MM.1S (cell line): ENCODE results near the gene ADGRD1.

Experiments used
- DNase-seq: peaks from one replicate; pipeline ENCODE4 v3.0.0-alpha.2; 2015
- H2AFZ ChIP-seq: fragments of 300-600 bp; sonication (generic); 2 replicates; pipeline ENCODE4 v1.6.0; 2016; ENCODE audit warnings: antibody characterized with exemption, low read length
- H3F3A ChIP-seq: fragments of 300-600 bp; sonication (generic); 2 replicates; pipeline ENCODE4 v1.6.1; 2016; ENCODE audit warnings: mild to moderate bottlenecking, antibody characterized with exemption, low read length, moderate library complexity, mixed read lengths; ENCODE audit not compliant: insufficient read depth
- H3K27ac ChIP-seq: fragments of 300-600 bp; sonication (generic); 2 replicates; pipeline ENCODE4 v1.5.1; 2016; ENCODE audit warnings: mild to moderate bottlenecking, low read length
- H3K27me3 ChIP-seq: fragments of 300-600 bp; sonication (generic); replicated peaks from 2 replicates; pipeline ENCODE4 v1.6.0; 2016; ENCODE audit warnings: low read length; ENCODE audit not compliant: insufficient read depth
- H3K36me3 ChIP-seq: fragments of 300-600 bp; sonication (generic); replicated peaks from 2 replicates; pipeline ENCODE4 v1.6.1; 2016; ENCODE audit warnings: mild to moderate bottlenecking, low read length, mixed read lengths; ENCODE audit not compliant: insufficient read depth
- H3K4me1 ChIP-seq: fragments of 300-600 bp; sonication (generic); 2 replicates; pipeline ENCODE4 v1.6.1; 2016; ENCODE audit warnings: low read length, mixed read lengths
- H3K4me2 ChIP-seq: fragments of 300-600 bp; sonication (generic); 2 replicates; pipeline ENCODE4 v1.6.0; 2016; ENCODE audit warnings: low read depth, low read length
- H3K4me3 ChIP-seq: fragments of 300-600 bp; sonication (generic); 2 replicates; pipeline ENCODE4 v1.5.1; 2016; ENCODE audit warnings: low read length, mixed read lengths
- H3K79me2 ChIP-seq: fragments of 300-600 bp; sonication (generic); 2 replicates; pipeline ENCODE4 v1.6.1; 2016; ENCODE audit warnings: mixed run types, low read length, mixed read lengths
- H3K9ac ChIP-seq: fragments of 300-600 bp; sonication (generic); 2 replicates; pipeline ENCODE4 v1.6.1; 2016; ENCODE audit warnings: low read length, mixed read lengths
- H3K9me2 ChIP-seq: fragments of 300-600 bp; sonication (generic); replicated peaks from 2 replicates; pipeline ENCODE4 v1.6.1; 2016; ENCODE audit warnings: mild to moderate bottlenecking, low read length, mixed read lengths; ENCODE audit not compliant: insufficient read depth
- H3K9me3 ChIP-seq: fragments of 300-600 bp; sonication (generic); replicated peaks from 2 replicates; pipeline ENCODE4 v1.6.1; 2016; ENCODE audit warnings: mild to moderate bottlenecking, low read length, mixed read lengths; ENCODE audit not compliant: insufficient read depth
- H4K20me1 ChIP-seq: fragments of 300-600 bp; sonication (generic); 2 replicates; pipeline ENCODE4 v1.6.1; 2016; ENCODE audit warnings: mild to moderate bottlenecking, low read length, moderate library complexity, mixed read lengths; ENCODE audit not compliant: insufficient read depth
- EZH2 ChIP-seq: fragments of 300-600 bp; sonication (generic); optimal IDR thresholded peaks from 2 replicates; pipeline ENCODE3; 2017; ENCODE audit warnings: low read depth, mild to moderate bottlenecking, antibody characterized with exemption, low read length, mixed read lengths
- EZH2phosphoT487 ChIP-seq: fragments of 300-600 bp; sonication (generic); IDR thresholded peaks from 2 replicates; pipeline ENCODE4 v1.6.1; 2018; ENCODE audit warnings: antibody characterized with exemption, low read length
- TF ChIP-seq, protein P1 (sequence below): fragments of 300-600 bp; sonication (generic); IDR thresholded peaks from 2 replicates; pipeline ENCODE4 v1.5.1; 2016; ENCODE audit warnings: antibody characterized with exemption, low read length, mixed read lengths

Gene ADGRD1

GRCh38 chr12:131033886-131034482 lies 80.3 kb downstream of the ADGRD1 start:
- Histone ChIP-seq H3K27me3 (no peaks in the 10 kb centered on the region), H3K27ac (no peak overlapping the region), H2AFZ (no peak overlapping the region), H3K9me3 (no peaks in the 10 kb centered on the region), H4K20me1 (no peaks in the 10 kb centered on the region), H3K36me3 (no peaks in the 10 kb centered on the region), H3K79me2 (no peaks in the 10 kb centered on the region), H3K9ac (no peak overlapping the region), H3K4me1 (no peaks in the 10 kb centered on the region), H3K9me2 (no peaks in the 10 kb centered on the region), H3K4me2 (no peak overlapping the region), H3F3A (no peaks in the 10 kb centered on the region), H3K4me3 (no peak overlapping the region)
- no peak for DNase-seq
- TF ChIP-seq, protein P1, sequence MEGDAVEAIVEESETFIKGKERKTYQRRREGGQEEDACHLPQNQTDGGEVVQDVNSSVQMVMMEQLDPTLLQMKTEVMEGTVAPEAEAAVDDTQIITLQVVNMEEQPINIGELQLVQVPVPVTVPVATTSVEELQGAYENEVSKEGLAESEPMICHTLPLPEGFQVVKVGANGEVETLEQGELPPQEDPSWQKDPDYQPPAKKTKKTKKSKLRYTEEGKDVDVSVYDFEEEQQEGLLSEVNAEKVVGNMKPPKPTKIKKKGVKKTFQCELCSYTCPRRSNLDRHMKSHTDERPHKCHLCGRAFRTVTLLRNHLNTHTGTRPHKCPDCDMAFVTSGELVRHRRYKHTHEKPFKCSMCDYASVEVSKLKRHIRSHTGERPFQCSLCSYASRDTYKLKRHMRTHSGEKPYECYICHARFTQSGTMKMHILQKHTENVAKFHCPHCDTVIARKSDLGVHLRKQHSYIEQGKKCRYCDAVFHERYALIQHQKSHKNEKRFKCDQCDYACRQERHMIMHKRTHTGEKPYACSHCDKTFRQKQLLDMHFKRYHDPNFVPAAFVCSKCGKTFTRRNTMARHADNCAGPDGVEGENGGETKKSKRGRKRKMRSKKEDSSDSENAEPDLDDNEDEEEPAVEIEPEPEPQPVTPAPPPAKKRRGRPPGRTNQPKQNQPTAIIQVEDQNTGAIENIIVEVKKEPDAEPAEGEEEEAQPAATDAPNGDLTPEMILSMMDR: no peak
- TF ChIP-seq EZH2 (no peak), EZH2phosphoT487 (no peak)

- Histone ChIP-seq H3K27me3 (0 out of 2 replicates have a peak, but pooled peaks cover 3% of the 10 kb centered on the region), H3K9me3 (no peaks in the 10 kb centered on the region), H3K4me2 (no peak overlapping the region), H3K27ac (no peak overlapping the region), H3K4me3 (no peak overlapping the region), H3K36me3 (no peaks in the 10 kb centered on the region), H3K9ac (no peak overlapping the region), H4K20me1 (no peaks in the 10 kb centered on the region), H3K9me2 (no peaks in the 10 kb centered on the region), H3F3A (no peaks in the 10 kb centered on the region), H3K4me1 (no peaks in the 10 kb centered on the region), H2AFZ (no peak overlapping the region), H3K79me2 (no peaks in the 10 kb centered on the region)
- no peak for DNase-seq
- TF ChIP-seq, protein P1: no peak
- no peak for TF ChIP-seq EZH2
- TF ChIP-seq EZH2phosphoT487: no peak
These were observed 81.0 kb downstream of the ADGRD1 start for GRCh38 chr12:131034631-131035244.

DNA sequence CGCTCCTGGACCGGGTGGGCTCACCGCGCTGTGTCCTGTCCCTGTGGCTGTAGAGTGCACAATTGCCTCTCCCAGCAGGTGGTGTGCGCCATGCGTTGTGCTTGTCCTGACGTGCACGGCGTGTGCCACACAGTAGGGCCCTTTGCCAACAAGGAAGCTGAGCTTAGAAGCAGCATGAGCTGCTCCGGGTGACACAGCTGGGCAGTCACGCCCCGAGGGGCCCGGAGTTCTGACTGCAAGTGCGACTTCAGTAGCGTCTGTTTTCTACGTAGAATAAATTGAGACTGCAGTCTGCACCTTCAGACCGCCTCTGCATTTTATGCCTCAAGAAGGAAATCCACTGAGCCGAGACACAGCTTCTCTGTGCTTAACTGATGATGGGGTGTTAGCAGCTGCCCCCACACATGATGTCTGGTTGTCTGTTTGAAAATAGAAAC lies 81.6 kb downstream of the ADGRD1 start:
- Histone ChIP-seq H3K4me1 (no peaks in the 10 kb centered on the region), H3K27me3 (0 out of 2 replicates have a peak, but pooled peaks cover 7% of the 10 kb centered on the region), H3K36me3 (no peaks in the 10 kb centered on the region), H4K20me1 (no peaks in the 10 kb centered on the region), H3F3A (no peaks in the 10 kb centered on the region), H2AFZ (no peak overlapping the region), H3K27ac (no peak overlapping the region), H3K9me3 (no peaks in the 10 kb centered on the region), H3K9ac (no peak overlapping the region), H3K9me2 (no peaks in the 10 kb centered on the region), H3K4me2 (no peak overlapping the region), H3K4me3 (no peak overlapping the region), H3K79me2 (no peaks in the 10 kb centered on the region)
- TF ChIP-seq, protein P1: no peak
- TF ChIP-seq EZH2phosphoT487: no peak
- no peak for TF ChIP-seq EZH2
- DNase-seq: no peak
